K562 (cell line): ENCODE results near the gene FBXO22. TPM values are rescaled to one million over a fixed set of nuclear protein-coding genes. Genes with fewer than 3 reads are reported as not detected.
A peak's percentile ranks its signal among the peaks of the same experiment; 100 is the strongest.

Experiments used
- CREB3 ChIP-seq: fragments of 450-650 bp; conservative IDR thresholded peaks from 2 replicates; pipeline ENCODE4 v1.6.1; 2016; ENCODE audit warnings: missing genetic modification characterization, low read depth, mild to moderate bottlenecking, missing compliant biosample characterization, moderate library complexity
- CTCFL ChIP-seq: IDR thresholded peaks from 2 replicates; pipeline ENCODE4 v1.6.1; 2011; ENCODE audit warnings: borderline replicate concordance, low read depth, mild to moderate bottlenecking, moderate library complexity, low read length; ENCODE audit not compliant: insufficient read depth, poor library complexity, severe bottlenecking
- ELK3 ChIP-seq: fragments of 450-650 bp; formaldehyde crosslinking; IDR thresholded peaks from 2 replicates; pipeline ENCODE4 v1.4.0; 2020; ENCODE audit warnings: mild to moderate bottlenecking
- FOXA1 ChIP-seq: fragments of 450-650 bp; IDR thresholded peaks from 2 replicates; pipeline ENCODE4 v1.6.1; 2016; ENCODE audit warnings: mild to moderate bottlenecking, borderline replicate concordance
- FUS ChIP-seq: fragments of 200-400 bp; formaldehyde crosslinking; optimal IDR thresholded peaks from 2 replicates; pipeline ENCODE3; 2017; ENCODE audit warnings: low read depth, low read length
- HDAC2 ChIP-seq: fragments of 450-650 bp; IDR thresholded peaks from 2 replicates; pipeline ENCODE4 v1.6.1; 2016; ENCODE audit warnings: mild to moderate bottlenecking
- MBD2 ChIP-seq: sonication (generic); IDR thresholded peaks from 2 replicates; pipeline ENCODE4 v1.6.1; 2016; ENCODE audit warnings: low read depth, borderline replicate concordance
- NFIC ChIP-seq: fragments of 450-650 bp; IDR thresholded peaks from 2 replicates; pipeline ENCODE4 v1.6.1; 2017; ENCODE audit warnings: mild to moderate bottlenecking, inconsistent platforms
- NFIX ChIP-seq: fragments of 250-450 bp; sonication (Bioruptor Pico); IDR thresholded peaks from 2 replicates; pipeline ENCODE4 v1.4.0; 2020; ENCODE audit warnings: low read depth, mild to moderate bottlenecking, moderate library complexity
- NR1H2 ChIP-seq: sonication (generic); formaldehyde crosslinking; IDR thresholded peaks from 2 replicates; pipeline ENCODE4 v1.4.0; 2020; ENCODE audit warnings: mild to moderate bottlenecking, missing genetic modification reagents
- POLR2AphosphoS2 ChIP-seq: IDR thresholded peaks from 2 replicates; pipeline ENCODE4 v1.6.1; 2012; ENCODE audit warnings: low read length, improper control_type of control experiment
- POLR2B ChIP-seq: fragments of 450-650 bp; IDR thresholded peaks from 2 replicates; pipeline ENCODE4 v1.6.1; 2018; ENCODE audit warnings: low read depth; ENCODE audit not compliant: partially characterized antibody
- RBBP5 ChIP-seq: fragments of 200-600 bp; sonication (generic); IDR thresholded peaks from 2 replicates; pipeline ENCODE4 v1.6.1; 2012; ENCODE audit warnings: borderline replicate concordance, mild to moderate bottlenecking, low read length, control low read depth, inconsistent platforms; ENCODE audit not compliant: insufficient read depth, poor library complexity, severe bottlenecking
- SRSF7 ChIP-seq: fragments of 200-400 bp; formaldehyde crosslinking; optimal IDR thresholded peaks from 2 replicates; pipeline ENCODE3; 2017; ENCODE audit warnings: mild to moderate bottlenecking, low read depth, low read length
- THAP12 ChIP-seq: fragments of 250-450 bp; sonication (Bioruptor Pico); IDR thresholded peaks from 2 replicates; pipeline ENCODE4 v1.9.0; 2021; ENCODE audit warnings: mild to moderate bottlenecking, inconsistent platforms
- ZBTB33 ChIP-seq: sonication (generic); formaldehyde crosslinking; IDR thresholded peaks from 2 replicates; pipeline ENCODE4 v1.8.1; 2023; ENCODE audit warnings: mild to moderate bottlenecking, missing genetic modification reagents
- ZNF232 ChIP-seq: sonication (generic); formaldehyde crosslinking; IDR thresholded peaks from 2 replicates; pipeline ENCODE4 v1.8.0; 2022; ENCODE audit warnings: mild to moderate bottlenecking, missing genetic modification reagents
- ZNF583 ChIP-seq: fragments of 250-450 bp; sonication (Bioruptor Pico); IDR thresholded peaks from 2 replicates; pipeline ENCODE4 v1.4.0; 2020
- ZNF77 ChIP-seq: fragments of 250-450 bp; sonication (Bioruptor Pico); IDR thresholded peaks from 2 replicates; pipeline ENCODE4 v1.5.0; 2020
- polyA plus RNA-seq, 8 experiments: library from polyadenylated mRNA; depleted of rRNA in 4 of 8; stranded (reverse) in 5 of 8; unstranded in 3 of 8; fragments of >200 nt; fragmentation: Nextera tagmentation in 2 of 8; fragmentation: Illumina TruSeq in 1 of 8; extraction: Ambion mirVana in 2 of 8; extraction: Trizol in 1 of 8; gene quantifications; 2 replicates each; pipeline versions ENCODE4 v1.2.1 to v1.2.3, GENCODE V29; 2011 to 2014; ENCODE audit warnings: inconsistent platforms in 1 of 8, missing spikeins in 1 of 8
- total RNA-seq, 7 experiments: library from RNA; depleted of rRNA in 6 of 7; stranded (reverse); fragments of >200 nt in 6 of 7; fragmentation: Illumina TruSeq in 2 of 7; extraction: Trizol in 2 of 7; gene quantifications; 2 replicates each; pipeline versions ENCODE4 v1.2.1 to v1.2.3, GENCODE V29; 2011 to 2021; ENCODE audit warnings: low replicate concordance in 1 of 7

The FBXO22 gene
- total and polyA plus RNA-seq, 9 of the 15 experiments (the other 6 are each of a cell fraction or from before 2014, with no cell fraction given), result 24.4 to 99.4 (median 66.5) TPM

GRCh38 chr15:75903331-75904239, at the start of gene FBXO22 (continued):
- TF ChIP-seq NFIX (CRISPR knock-in tag) (no peak), THAP12 (no peak; the same call in none of the 2 replicates), HDAC2 (no peak; the same call in 1 of the 2 replicates), POLR2B (peak; percentile 86), FUS (peak; percentile 67), FOXA1 (no peak), CREB3 (tag) (no peak), ELK3 (CRISPR knock-in tag) (no peak), ZBTB33 (no peak), ZNF232 (no peak), SRSF7 (no peak), ZNF583 (CRISPR knock-in tag) (no peak), ZNF77 (CRISPR knock-in tag) (no peak), MBD2 (peak; percentile 78), RBBP5 (peak; percentile 95), CTCFL (no peak), POLR2AphosphoS2 (no peak; the same call in 1 of the 2 replicates), NFIC (peak; percentile 54), NR1H2 (CRISPR knock-in tag) (no peak)
